Esophagus squamous epithelium (tissue), 5 donors: Measurements from ENCODE around the gene GLYATL1B. TPM values are rescaled to one million over a fixed set of nuclear protein-coding genes. Genes with fewer than 3 reads are reported as not detected.
A peak's percentile ranks its signal among the peaks of the same experiment; 100 is the strongest.
"Not testable (repeated sequence)": the region's sequence is repeated elsewhere in the genome, so short reads cannot be mapped to it uniquely, and the experiment has no call there.

Experiments used
- DNase-seq: peaks from one replicate; lab custom pipeline; 2025; lab: John Stamatoyannopoulos, UW
- H3K27ac ChIP-seq, 4 donors: fragments of 200-600 bp; sonication (generic); one replicate each; pipeline ENCODE4 v1.5.1; 2016 to 2019; ENCODE audit warnings: mild to moderate bottlenecking in 1 of 4
- H3K27me3 ChIP-seq, 4 donors: fragments of 200-600 bp; sonication (generic); 1 replicate in 3 of 4; 2 replicates in 1 of 4; pipeline versions ENCODE4 v1.5.1 to v1.6.0; 2017 to 2021; ENCODE audit warnings: antibody characterized with exemption in 1 of 4
- H3K36me3 ChIP-seq, 3 donors: fragments of 200-600 bp; sonication (generic); one replicate each; pipeline ENCODE4 v1.5.1; 2016 to 2019
- H3K4me1 ChIP-seq, 3 donors: fragments of 200-600 bp; sonication (generic); one replicate each; pipeline ENCODE4 v1.5.1; 2017 to 2019
- H3K4me3 ChIP-seq, 4 donors: fragments of 200-600 bp; sonication (generic); 1 replicate in 3 of 4; 2 replicates in 1 of 4; pipeline ENCODE4 v1.5.1; 2016 to 2019; ENCODE audit warnings: mild to moderate bottlenecking in 2 of 4, moderate library complexity in 1 of 4
- H3K9me3 ChIP-seq, 3 donors: fragments of 200-600 bp; sonication (generic); one replicate each; pipeline ENCODE4 v1.5.1; 2016 to 2019
- POLR2A ChIP-seq, 4 donors: fragments of 450-650 bp; IDR thresholded peaks; one replicate each; pipeline ENCODE4 v1.6.1; 2017; ENCODE audit warnings: antibody characterized with exemption in 4 of 4, mild to moderate bottlenecking in 4 of 4, moderate library complexity in 3 of 4
- WGBS, 2 donors: methylation state at CpG; one replicate each; pipeline ENCODE4 v1.1.5; 2018; 5-methylcytosine and 5-hydroxymethylcytosine counted together
- intact Hi-C: fragments of 100-400 bp; cut with DNase I; formaldehyde crosslinking; loops from one replicate; pipeline ENCODE4 v1.15.0; 2022
- total RNA-seq, 4 donors: library from RNA; depleted of rRNA; stranded (reverse); fragments of >200 nt; gene quantifications; one replicate each; pipeline ENCODE4 v1.1.0, GENCODE V29; 2016
- TF ChIP-seq, protein P1 (sequence below), 6 experiments: fragments of 450-650 bp in 4 of 6; fragments of 200-600 bp in 2 of 6; sonication (generic) in 2 of 6; IDR thresholded peaks; one replicate each; pipeline ENCODE4 v1.5.1; 2016 to 2019; ENCODE audit warnings: antibody characterized with exemption in 6 of 6, mild to moderate bottlenecking in 4 of 6, moderate library complexity in 4 of 6
- donor health status: DM: yes; HTN: yes; CAD: no.

Gene GLYATL1B
- total RNA-seq, 4 donors from 2014 or later: not detected

DNA sequence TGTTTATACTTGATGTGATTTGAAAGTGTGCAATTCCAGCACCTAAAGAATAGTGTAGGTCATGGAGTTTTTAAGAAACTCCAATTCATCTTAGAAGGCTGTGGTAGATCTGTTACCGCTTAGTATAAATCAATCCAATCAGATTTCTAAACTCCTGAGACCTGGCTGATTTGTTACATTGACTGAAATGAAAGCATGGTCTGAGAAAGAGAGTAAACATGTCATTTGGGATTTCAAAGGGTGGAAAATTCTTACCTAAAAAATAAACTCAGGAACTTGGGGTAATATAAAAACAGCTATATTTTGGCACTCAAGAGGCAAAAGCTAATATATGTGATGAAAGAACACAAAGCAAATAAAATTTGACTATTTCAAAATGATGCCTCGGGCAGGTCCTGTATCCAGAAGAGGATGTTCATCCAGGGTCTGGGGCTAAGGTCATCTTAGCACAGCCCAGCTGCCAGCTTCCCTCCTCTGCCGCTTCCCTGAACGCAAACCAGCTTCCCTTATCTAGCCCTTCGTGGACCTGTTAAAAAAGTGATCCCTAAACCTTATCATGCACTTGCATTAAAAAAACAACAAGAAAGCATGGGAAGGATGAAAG lies 10.0 kb downstream of the GLYATL1B start:
- H3K9me3 ChIP-seq, intact Hi-C loops, H3K4me3 ChIP-seq, H3K36me3 ChIP-seq, DNase-seq, H3K4me1 ChIP-seq, H3K27ac ChIP-seq: not testable (repeated sequence)
- WGBS, 2 donors: 70 to 79% methylated on average over 5 of the region's 5 CpGs
- peaks cover 0 to 18% (median 0%) of the 10 kb centered on the region in 4 donors for H3K27me3 ChIP-seq

DNA sequence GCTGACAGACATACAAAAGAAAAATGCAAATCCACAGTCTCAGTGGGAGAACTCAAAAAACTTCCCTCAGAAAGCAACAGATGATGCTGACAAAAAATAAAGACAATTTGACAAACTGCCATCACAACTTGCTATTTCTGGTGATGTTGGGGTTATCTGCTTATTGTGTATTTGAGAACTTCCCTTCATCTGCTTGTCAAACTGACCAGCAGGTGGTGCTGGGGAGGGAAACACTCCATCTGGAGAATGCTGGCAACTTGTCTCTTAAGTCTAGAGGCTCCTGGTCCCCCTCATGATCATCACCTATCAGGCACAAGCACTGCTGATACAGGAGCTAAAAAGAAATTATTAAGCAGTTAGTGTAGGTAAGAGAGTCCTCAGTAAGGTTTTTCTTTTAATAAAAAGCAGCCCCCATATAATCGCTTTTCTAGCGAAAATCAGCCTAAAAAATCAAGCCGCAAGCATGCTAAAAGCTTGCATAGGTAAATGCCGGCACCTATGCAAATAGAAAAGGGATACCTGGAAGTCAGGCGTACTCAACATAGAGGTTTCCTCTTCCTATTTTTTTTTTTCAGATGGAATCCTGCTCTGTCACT lies 11.1 kb downstream of the GLYATL1B start:
- H3K4me1 ChIP-seq: peaks cover 0 to 8% (median 0%) of the 10 kb centered on the region in 3 donors
- WGBS, 2 donors: 88 to 90% methylated on average over 5 of the region's 5 CpGs
- no peak for DNase-seq

DNA sequence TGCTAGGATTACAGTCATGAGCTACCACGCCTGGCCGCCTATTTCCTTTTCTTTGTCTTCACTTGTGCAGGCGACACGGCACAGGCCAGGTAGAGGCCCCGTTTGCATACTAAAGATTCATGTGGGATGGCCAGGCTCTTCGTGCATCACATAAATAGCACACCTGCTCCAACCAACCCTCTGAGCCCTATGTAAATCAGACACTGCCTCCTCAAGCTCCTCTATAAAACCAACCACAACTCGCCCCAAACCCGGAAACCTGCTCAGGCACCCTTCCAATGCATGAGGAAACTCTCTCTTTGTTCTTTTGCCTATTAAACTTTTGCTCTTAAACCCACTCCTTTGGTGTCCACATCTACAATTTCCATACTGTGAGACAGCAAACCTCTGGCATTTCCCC lies 11.8 kb downstream of the GLYATL1B start:
- H3K27ac ChIP-seq, intact Hi-C loops, DNase-seq, H3K9me3 ChIP-seq, H3K36me3 ChIP-seq, H3K4me3 ChIP-seq: not testable (repeated sequence)
- 75% methylated on average over 6 to 8 of the region's 8 CpGs for WGBS, 2 donors
- Histone ChIP-seq H3K27me3 (peaks cover 0 to 33% (median 0%) of the 10 kb centered on the region in 4 donors), H3K4me1 (peaks cover 0 to 12% (median 0%) of the 10 kb centered on the region in 3 donors)

More for the DNA sequence above, 11.1 kb downstream of the GLYATL1B start:
- Histone ChIP-seq H3K27ac (no peak overlapping the region), H3K4me3 (no peak overlapping the region), H3K9me3 (no peaks in the 10 kb centered on the region), H3K27me3 (peaks cover 0 to 26% (median 0%) of the 10 kb centered on the region in 4 donors), H3K36me3 (no peaks in the 10 kb centered on the region)
- intact Hi-C loops: no loop called here
- no peak for TF ChIP-seq POLR2A (IDR thresholded peaks at IDR 0.05)
- TF ChIP-seq, protein P1, sequence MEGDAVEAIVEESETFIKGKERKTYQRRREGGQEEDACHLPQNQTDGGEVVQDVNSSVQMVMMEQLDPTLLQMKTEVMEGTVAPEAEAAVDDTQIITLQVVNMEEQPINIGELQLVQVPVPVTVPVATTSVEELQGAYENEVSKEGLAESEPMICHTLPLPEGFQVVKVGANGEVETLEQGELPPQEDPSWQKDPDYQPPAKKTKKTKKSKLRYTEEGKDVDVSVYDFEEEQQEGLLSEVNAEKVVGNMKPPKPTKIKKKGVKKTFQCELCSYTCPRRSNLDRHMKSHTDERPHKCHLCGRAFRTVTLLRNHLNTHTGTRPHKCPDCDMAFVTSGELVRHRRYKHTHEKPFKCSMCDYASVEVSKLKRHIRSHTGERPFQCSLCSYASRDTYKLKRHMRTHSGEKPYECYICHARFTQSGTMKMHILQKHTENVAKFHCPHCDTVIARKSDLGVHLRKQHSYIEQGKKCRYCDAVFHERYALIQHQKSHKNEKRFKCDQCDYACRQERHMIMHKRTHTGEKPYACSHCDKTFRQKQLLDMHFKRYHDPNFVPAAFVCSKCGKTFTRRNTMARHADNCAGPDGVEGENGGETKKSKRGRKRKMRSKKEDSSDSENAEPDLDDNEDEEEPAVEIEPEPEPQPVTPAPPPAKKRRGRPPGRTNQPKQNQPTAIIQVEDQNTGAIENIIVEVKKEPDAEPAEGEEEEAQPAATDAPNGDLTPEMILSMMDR (IDR thresholded peaks at IDR 0.05): peak; percentile 33 to 61 (median 54)

DNA sequence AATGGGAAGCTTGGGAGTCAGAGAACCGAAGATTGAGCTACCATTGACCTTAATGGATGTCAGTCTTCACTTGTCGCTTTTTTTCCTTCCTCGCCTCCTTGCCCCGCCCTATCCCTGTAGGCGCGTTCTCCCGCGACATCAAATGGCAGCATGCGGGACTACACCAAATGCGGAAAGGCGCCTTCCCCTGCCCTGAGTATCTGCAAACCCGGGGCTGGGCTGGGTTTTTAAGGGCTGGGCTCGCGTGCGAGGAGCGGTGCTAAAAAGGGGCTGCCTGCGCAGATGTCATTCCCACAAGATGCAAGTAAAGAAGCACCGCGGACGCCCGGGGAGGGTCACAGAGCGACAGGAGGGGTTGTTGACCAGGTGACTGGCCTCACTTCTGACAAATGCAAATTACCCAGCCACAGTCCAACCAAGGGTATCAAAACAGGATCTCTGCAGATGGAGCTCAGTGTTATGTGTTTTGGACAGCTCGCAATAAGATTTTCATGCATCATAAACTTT lies 16.2 kb downstream of the GLYATL1B start:
- 9 to 23% methylated on average over 7 to 16 of the region's 23 CpGs for WGBS, 2 donors

DNA sequence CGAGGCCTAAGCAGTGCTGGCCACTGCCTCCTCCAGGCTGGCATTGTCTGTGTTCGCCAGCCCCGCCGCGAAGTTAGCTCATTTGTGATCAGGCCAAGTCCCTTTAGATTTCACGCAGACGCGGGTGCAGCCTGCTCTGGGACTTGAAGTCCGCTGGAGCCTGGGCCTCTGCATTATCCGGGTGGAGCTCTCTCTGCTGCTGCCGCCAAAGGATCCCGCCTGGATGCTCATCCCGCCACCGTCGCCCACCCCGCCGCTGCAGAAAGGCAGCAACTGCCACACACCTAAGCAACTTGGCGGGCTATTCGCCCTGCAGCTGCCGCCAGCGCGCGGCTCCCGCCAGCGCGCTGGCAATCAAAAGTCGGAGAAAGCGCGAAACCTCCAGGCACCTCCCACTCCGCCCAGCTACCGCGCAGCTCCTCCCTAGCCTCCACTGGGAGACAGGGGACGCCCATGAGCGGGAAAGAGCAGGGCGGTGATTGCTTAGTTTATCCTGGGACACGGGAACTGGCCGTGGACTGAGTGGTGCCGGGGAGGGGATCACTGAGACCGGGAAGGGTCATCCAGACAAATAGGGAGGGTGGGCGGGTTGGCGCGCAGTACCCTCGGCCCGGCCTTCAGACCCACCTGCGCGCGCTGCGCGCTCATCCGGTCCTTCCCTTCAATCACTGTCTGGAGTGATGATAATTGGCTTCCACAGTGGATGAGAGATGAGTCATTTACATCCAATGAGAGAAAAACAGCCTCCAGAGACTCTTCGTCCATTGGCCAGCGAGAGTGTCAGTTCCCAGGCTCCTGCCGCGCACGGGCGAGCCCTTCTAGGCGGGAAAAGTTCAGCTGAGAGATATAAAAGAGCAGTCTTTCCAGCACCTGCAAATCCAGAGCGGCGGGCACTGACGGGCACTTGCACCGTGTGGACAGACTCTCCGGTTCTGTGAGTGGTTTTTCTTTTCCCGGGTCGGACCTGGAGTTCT lies 20.5 kb downstream of the GLYATL1B start, which contains the start of gene FAM111B:
FAM111B (plus strand) TSS at position 875 of the 974 bp plus-strand sequence. CDS start 2,389 bp downstream, outside the sequence.
- 0 to 2% methylated on average over 7 to 18 of the region's 64 CpGs for WGBS, 2 donors
- Histone ChIP-seq H3K36me3 (no peaks in the 10 kb centered on the region), H3K4me1 (peaks cover 7 to 34% (median 14%) of the 10 kb centered on the region in 3 donors), H3K27ac (peak within 1 kb of the TSS; percentile 69 to 83 (median 73)), H3K4me3 (peak within 1 kb of the TSS; percentile 42 to 75 (median 58)), H3K27me3 (peaks cover 0 to 31% (median 0%) of the 10 kb centered on the region in 4 donors), H3K9me3 (no peaks in the 10 kb centered on the region)
- intact Hi-C loops: no loop called here
- DNase-seq: peak; percentile 9
- no peak for TF ChIP-seq POLR2A (IDR thresholded peaks at IDR 0.05)
- TF ChIP-seq, protein P1 (IDR thresholded peaks at IDR 0.05): peak in 1 of 6 experiments; percentile 8

More for the DNA sequence above, 16.2 kb downstream of the GLYATL1B start:
- Histone ChIP-seq H3K4me3 (peak overlapping the region; percentile 6 to 54 (median 32)), H3K27ac (no peak overlapping the region), H3K27me3 (peaks cover 0 to 48% (median 0%) of the 10 kb centered on the region in 4 donors), H3K36me3 (no peaks in the 10 kb centered on the region), H3K4me1 (peaks cover 5 to 24% (median 8%) of the 10 kb centered on the region in 3 donors), H3K9me3 (no peaks in the 10 kb centered on the region)
- intact Hi-C loops: no loop called here
- TF ChIP-seq POLR2A (IDR thresholded peaks at IDR 0.05): no peak
- TF ChIP-seq, protein P1 (IDR thresholded peaks at IDR 0.05): peak; percentile 14 to 47 (median 16)
- no peak for DNase-seq

DNA sequence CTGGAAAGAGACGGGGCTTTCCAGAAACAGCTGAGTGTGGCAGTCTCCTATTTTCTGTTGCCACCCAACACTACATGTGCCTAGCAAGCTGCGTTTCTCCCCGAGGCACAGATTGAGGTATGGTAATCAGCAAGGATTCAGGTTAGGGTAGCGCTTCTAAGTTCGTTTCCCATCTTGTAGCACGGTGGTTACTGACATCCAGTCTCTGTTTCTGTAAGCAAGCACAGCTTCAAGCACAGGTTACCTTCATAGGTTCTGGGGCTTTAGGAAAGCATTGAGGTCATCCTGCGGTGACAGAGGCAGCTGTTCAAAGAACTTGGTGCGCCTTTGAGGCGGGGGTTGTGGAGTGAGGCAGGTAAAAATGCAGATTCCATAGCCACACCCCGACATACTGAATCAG lies 21.6 kb downstream of the GLYATL1B start:
- peak overlapping the region in 3 of 4 donors; percentile 56 to 75 (median 61) for H3K4me3 ChIP-seq
- WGBS, 2 donors: 3 to 17% methylated on average over 4 to 10 of the region's 10 CpGs
- intact Hi-C loops: not testable (repeated sequence)

More for the DNA sequence above, 21.6 kb downstream of the GLYATL1B start:
- not testable (repeated sequence) for H3K9me3 ChIP-seq, H3K36me3 ChIP-seq, DNase-seq
- Histone ChIP-seq H3K27me3 (peaks cover 0 to 20% (median 0%) of the 10 kb centered on the region in 4 donors), H3K4me1 (peaks cover 7 to 24% (median 14%) of the 10 kb centered on the region in 3 donors), H3K27ac (peak overlapping the region in 1 of 4 donors; percentile 0)
